HepG2 (cell line): ENCODE measurements around the gene GDPD5. TPM values are rescaled to one million over a fixed set of nuclear protein-coding genes. Genes with fewer than 3 reads are reported as not detected.

ENCODE experiments used
- CEBPB ChIP-seq: IDR thresholded peaks from 2 replicates; pipeline ENCODE4 v1.6.1; 2011; ENCODE audit warnings: low read depth, low read length, improper control_type of control experiment, borderline replicate concordance
- CEBPG ChIP-seq: IDR thresholded peaks from 2 replicates; pipeline ENCODE4 v1.6.1; 2016
- DPF2 ChIP-seq: sonication (generic); formaldehyde crosslinking; IDR thresholded peaks from 2 replicates; pipeline ENCODE4 v1.4.0; 2020; ENCODE audit warnings: mild to moderate bottlenecking, low read depth, missing genetic modification reagents, borderline replicate concordance
- HNF4A ChIP-seq: sonication (generic); formaldehyde crosslinking; IDR thresholded peaks from 2 replicates; pipeline ENCODE4 v1.4.0; 2020; ENCODE audit warnings: missing genetic modification reagents
- NBN ChIP-seq: fragments of 450-650 bp; conservative IDR thresholded peaks from 2 replicates; pipeline ENCODE4 v1.6.1; 2017
- NR2F1 ChIP-seq, 2 experiments: fragments of 450-650 bp in 1 of 2; formaldehyde crosslinking in 1 of 2; IDR thresholded peaks; 2 replicates each; pipeline versions ENCODE4 v1.5.0 to v1.6.1; 2016 to 2020; ENCODE audit warnings: mild to moderate bottlenecking in 1 of 2, missing compliant biosample characterization in 1 of 2, missing genetic modification reagents in 1 of 2, moderate library complexity in 1 of 2
- SCMH1 ChIP-seq: sonication (generic); formaldehyde crosslinking; IDR thresholded peaks from 2 replicates; pipeline ENCODE4 v1.9.0; 2021; ENCODE audit warnings: missing genetic modification reagents, mild to moderate bottlenecking, borderline replicate concordance
- ZNF337 ChIP-seq: sonication (generic); formaldehyde crosslinking; IDR thresholded peaks from 2 replicates; pipeline ENCODE4 v1.5.1; 2020; ENCODE audit warnings: missing genetic modification reagents, low read depth, mild to moderate bottlenecking, borderline replicate concordance
- ZNF354B ChIP-seq: sonication (generic); formaldehyde crosslinking; IDR thresholded peaks from 2 replicates; pipeline ENCODE4 v1.8.0; 2022; ENCODE audit warnings: mild to moderate bottlenecking, missing genetic modification reagents
- polyA plus RNA-seq, 8 experiments: library from polyadenylated mRNA; depleted of rRNA in 3 of 8; stranded (reverse) in 7 of 8; unstranded in 1 of 8; fragments of >200 nt; fragmentation: Illumina TruSeq in 4 of 8; extraction: Trizol in 4 of 8; gene quantifications; 2 replicates each; pipeline versions ENCODE4 v1.2.1 to v1.2.3, GENCODE V29; 2011 to 2016; ENCODE audit warnings: low read depth in 4 of 8, missing spikeins in 1 of 8, mixed read lengths in 1 of 8; ENCODE audit not compliant: insufficient read depth in 1 of 8
- total RNA-seq, 5 experiments: library from RNA; depleted of rRNA; stranded (reverse); fragments of >200 nt; fragmentation: Illumina TruSeq; extraction: Trizol; gene quantifications; 2 replicates each; pipeline ENCODE4 v1.2.3, GENCODE V29; 2016; ENCODE audit warnings: low read depth in 1 of 5
- TF ChIP-seq, protein P1 (sequence below): sonication (generic); formaldehyde crosslinking; IDR thresholded peaks from 2 replicates; pipeline ENCODE4 v1.4.0; 2020; ENCODE audit warnings: mild to moderate bottlenecking, missing genetic modification reagents
- TF ChIP-seq, protein P2 (sequence below): sonication (generic); formaldehyde crosslinking; IDR thresholded peaks from 2 replicates; pipeline ENCODE4 v1.5.0; 2020; ENCODE audit warnings: missing genetic modification reagents
- TF ChIP-seq, protein P3 (sequence below): IDR thresholded peaks from 2 replicates; pipeline ENCODE4 v1.6.1; 2012; ENCODE audit warnings: inconsistent platforms
- TF ChIP-seq, protein P4 (sequence below): sonication (generic); formaldehyde crosslinking; IDR thresholded peaks from one replicate; pipeline ENCODE4 v1.5.1; 2020; ENCODE audit warnings: mild to moderate bottlenecking, missing genetic modification reagents; ENCODE audit errors: not compliant biosample characterization

The GDPD5 gene
- total and polyA plus RNA-seq, 2 of the 13 experiments (the other 11 are each of a cell fraction or from before 2014, with no cell fraction given): 55.0 to 67.5 TPM

DNA sequence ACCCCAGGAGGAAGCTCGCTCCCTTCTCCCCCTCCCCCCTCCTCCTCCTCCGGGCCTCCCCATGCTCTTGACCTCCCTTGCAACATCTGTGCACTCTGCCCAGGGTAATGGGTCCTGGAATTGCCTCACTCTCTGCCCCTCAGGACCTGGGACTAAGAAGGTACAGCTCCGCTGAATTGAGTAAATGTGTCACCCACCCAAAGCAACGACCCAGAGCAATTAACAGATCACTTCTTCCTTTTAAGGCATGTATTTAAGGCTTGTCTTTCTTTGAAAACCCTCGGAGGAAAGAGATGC lies 15.1 kb downstream of the GDPD5 start (continued):
- TF ChIP-seq, protein P1, sequence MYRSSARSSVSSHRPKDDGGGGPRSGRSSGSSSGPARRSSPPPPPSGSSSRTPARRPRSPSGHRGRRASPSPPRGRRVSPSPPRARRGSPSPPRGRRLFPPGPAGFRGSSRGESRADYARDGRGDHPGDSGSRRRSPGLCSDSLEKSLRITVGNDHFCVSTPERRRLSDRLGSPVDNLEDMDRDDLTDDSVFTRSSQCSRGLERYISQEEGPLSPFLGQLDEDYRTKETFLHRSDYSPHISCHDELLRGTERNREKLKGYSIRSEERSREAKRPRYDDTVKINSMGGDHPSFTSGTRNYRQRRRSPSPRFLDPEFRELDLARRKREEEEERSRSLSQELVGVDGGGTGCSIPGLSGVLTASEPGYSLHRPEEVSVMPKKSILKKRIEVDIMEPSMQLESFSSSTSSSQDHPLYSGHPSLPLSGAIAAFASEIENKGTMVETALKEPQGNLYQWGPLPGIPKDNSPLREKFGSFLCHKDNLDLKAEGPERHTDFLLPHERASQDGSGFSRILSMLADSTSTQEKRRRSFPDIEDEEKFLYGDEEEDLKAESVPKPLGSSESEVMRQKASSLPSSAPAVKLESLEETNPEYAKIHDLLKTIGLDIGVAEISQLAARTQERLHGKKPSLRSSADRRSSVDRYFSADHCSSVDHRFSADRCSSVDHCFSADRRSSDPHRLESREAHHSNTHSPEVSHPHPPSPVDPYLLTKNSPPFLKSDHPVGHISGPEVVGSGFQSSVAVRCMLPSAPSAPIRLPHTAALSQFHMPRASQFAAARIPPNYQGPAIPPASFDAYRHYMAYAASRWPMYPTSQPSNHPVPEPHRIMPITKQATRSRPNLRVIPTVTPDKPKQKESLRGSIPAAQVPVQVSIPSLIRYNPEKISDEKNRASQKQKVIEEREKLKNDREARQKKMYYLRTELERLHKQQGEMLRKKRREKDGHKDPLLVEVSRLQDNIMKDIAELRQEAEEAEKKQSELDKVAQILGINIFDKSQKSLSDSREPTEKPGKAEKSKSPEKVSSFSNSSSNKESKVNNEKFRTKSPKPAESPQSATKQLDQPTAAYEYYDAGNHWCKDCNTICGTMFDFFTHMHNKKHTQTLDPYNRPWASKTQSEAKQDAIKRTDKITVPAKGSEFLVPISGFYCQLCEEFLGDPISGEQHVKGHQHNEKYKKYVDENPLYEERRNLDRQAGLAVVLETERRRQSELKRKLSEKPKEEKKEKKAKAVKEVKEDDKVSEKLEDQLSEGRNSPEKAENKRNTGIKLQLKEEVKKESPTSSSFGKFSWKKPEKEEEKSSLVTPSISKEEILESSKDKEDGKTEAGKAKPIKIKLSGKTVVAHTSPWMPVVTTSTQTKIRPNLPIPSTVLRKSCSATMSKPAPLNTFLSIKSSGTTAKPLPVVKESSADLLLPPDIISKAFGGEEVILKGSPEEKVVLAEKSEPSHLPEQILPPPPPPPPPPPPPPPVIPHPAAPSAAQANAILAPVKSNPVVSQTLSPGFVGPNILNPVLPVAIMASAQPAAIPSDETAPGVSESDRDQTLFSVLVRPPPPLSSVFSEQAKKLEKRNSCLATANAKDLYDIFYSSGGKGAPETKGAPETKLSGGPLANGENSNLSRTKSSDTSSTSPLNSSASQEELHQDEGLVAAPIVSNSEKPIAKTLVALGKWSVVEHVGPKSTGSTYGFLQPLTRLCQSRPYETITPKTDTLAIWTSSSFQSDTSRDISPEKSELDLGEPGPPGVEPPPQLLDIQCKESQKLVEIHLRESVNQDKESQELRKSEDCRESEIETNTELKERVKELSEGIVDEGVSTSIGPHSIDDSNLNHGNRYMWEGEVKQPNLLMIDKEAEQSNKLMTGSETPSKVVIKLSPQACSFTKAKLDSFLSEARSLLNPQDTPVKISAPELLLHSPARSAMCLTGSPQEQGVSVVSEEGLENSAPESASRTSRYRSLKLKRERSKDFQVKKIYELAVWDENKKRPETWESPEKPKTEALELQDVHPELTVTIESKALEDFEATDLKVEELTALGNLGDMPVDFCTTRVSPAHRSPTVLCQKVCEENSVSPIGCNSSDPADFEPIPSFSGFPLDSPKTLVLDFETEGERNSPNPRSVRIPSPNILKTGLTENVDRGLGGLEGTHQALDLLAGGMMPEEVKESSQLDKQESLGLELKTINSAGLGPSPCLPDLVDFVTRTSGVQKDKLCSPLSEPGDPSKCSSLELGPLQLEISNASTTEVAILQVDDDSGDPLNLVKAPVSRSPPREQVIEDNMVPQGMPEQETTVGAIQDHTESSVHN (CRISPR knock-in tag): no peak
- TF ChIP-seq CEBPG (CRISPR knock-in tag) (peak; percentile 62), ZNF354B (CRISPR knock-in tag) (no peak), ZNF337 (CRISPR knock-in tag) (no peak), NR2F1 (CRISPR knock-in tag; IDR thresholded peaks at IDR 0.05) (0 out of 4 replicates have a peak, but pooled peaks of 1 of the 2 experiments have one; percentile 34), HNF4A (CRISPR knock-in tag) (peak; percentile 53), SCMH1 (no peak), CEBPB (peak; percentile 73), NBN (no peak), DPF2 (no peak)
- TF ChIP-seq, protein P2, sequence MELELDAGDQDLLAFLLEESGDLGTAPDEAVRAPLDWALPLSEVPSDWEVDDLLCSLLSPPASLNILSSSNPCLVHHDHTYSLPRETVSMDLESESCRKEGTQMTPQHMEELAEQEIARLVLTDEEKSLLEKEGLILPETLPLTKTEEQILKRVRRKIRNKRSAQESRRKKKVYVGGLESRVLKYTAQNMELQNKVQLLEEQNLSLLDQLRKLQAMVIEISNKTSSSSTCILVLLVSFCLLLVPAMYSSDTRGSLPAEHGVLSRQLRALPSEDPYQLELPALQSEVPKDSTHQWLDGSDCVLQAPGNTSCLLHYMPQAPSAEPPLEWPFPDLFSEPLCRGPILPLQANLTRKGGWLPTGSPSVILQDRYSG (CRISPR knock-in tag): no peak
- TF ChIP-seq, protein P3, sequence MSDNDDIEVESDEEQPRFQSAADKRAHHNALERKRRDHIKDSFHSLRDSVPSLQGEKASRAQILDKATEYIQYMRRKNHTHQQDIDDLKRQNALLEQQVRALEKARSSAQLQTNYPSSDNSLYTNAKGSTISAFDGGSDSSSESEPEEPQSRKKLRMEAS: no peak
- TF ChIP-seq, protein P4, sequence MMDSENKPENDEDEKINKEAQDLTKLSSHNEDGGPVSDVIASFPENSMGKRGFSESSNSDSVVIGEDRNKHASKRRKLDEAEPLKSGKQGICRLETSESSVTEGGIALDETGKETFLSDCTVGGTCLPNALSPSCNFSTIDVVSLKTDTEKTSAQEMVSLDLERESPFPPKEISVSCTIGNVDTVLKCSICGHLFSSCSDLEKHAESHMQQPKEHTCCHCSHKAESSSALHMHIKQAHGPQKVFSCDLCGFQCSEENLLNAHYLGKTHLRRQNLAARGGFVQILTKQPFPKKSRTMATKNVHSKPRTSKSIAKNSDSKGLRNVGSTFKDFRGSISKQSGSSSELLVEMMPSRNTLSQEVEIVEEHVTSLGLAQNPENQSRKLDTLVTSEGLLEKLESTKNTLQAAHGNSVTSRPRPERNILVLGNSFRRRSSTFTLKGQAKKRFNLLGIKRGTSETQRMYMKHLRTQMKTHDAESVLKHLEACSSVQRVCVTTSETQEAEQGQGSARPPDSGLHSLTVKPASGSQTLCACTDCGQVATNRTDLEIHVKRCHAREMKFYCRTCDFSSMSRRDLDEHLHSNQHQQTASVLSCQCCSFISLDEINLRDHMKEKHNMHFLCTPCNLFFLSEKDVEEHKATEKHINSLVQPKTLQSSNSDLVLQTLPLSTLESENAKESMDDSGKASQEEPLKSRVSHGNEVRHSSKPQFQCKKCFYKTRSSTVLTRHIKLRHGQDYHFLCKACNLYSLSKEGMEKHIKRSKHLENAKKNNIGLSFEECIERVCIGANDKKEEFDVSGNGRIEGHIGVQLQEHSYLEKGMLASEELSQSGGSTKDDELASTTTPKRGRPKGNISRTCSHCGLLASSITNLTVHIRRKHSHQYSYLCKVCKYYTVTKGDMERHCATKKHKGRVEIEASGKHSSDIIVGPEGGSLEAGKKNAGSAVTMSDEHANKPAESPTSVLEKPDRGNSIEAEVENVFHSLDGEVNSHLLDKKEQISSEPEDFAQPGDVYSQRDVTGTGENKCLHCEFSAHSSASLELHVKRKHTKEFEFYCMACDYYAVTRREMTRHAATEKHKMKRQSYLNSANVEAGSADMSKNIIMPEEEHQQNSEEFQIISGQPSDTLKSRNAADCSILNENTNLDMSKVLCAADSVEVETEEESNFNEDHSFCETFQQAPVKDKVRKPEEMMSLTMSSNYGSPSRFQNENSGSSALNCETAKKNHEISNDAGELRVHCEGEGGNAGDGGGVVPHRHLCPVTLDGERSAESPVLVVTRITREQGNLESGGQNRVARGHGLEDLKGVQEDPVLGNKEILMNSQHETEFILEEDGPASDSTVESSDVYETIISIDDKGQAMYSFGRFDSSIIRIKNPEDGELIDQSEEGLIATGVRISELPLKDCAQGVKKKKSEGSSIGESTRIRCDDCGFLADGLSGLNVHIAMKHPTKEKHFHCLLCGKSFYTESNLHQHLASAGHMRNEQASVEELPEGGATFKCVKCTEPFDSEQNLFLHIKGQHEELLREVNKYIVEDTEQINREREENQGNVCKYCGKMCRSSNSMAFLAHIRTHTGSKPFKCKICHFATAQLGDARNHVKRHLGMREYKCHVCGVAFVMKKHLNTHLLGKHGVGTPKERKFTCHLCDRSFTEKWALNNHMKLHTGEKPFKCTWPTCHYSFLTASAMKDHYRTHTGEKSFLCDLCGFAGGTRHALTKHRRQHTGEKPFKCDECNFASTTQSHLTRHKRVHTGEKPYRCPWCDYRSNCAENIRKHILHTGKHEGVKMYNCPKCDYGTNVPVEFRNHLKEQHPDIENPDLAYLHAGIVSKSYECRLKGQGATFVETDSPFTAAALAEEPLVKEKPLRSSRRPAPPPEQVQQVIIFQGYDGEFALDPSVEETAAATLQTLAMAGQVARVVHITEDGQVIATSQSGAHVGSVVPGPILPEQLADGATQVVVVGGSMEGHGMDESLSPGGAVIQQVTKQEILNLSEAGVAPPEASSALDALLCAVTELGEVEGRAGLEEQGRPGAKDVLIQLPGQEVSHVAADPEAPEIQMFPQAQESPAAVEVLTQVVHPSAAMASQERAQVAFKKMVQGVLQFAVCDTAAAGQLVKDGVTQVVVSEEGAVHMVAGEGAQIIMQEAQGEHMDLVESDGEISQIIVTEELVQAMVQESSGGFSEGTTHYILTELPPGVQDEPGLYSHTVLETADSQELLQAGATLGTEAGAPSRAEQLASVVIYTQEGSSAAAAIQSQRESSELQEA: no peak
